ENCODE results near the gene ANTXR1.

The ANTXR1 gene

DNA sequence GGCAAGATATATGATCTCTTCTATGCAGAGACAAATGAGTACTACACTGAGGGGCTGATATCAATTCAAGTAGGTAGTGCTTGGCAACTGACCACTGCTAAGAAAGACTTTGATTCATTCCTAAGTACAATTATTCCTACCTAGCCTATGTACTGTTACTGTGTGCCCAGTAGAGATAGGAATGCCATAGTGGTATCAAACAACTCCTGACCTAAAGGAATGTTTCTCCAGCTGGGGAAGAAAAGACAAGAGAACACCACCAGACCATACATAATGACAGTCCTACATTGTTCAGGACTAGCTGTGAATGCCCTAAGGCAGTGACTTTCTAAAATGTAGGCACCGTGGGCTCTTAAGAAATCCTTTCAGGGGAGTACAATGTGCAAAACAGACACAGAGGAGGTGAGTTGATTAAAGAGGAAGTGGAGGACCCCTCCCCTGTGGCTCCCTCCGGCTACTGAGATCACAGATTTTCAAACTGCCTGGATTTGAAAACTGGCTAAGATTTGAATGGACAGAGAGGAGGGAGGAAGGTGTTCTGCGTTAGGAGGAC lies 89.1 kb downstream of the ANTXR1 start:
- DNase-seq: no peak

DNA sequence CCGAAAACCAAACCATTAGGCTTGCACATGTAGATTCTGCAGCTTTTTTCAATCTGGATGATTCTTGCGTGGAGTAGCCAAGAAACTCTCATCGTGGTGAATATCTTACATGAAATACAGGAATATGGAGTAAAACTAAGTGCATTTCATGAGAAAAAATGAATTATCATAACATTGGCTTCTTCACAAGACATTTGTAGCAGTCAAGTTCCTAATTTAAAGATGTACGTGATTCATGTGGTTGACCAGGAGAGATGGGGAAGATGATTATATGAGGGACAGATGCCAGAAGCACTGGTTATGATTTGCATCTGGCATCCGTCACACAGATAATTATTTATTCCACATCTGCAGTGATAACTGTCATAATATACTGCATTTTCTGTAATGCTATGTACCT lies 90.4 kb downstream of the ANTXR1 start:
- DNase-seq: no peak

GRCh38 chr2:69104261-69104660 lies 91.3 kb downstream of the ANTXR1 start:
- no peak for DNase-seq

DNA sequence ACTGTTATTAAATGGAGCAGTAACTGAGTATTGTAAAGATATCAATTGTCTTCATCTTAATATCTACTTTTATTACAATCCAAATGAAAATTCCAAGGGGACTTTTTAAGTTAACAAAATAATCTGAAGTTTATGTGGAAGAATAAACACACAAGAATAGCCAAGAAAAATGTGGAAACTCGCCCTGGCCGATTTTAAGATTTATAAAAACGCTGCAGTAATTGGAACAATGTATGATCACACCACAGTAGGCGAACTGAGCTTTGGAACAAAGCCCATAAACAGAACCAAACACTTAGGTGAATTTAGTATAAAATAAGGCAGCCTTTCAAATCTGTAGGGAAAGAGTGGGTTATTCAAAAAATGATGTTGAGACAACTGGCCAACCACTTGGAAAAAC lies 96.3 kb downstream of the ANTXR1 start:
- DNase-seq: no peak

GRCh38 chr2:69111076-69111475 lies 98.1 kb downstream of the ANTXR1 start:
- DNase-seq: no peak

DNA sequence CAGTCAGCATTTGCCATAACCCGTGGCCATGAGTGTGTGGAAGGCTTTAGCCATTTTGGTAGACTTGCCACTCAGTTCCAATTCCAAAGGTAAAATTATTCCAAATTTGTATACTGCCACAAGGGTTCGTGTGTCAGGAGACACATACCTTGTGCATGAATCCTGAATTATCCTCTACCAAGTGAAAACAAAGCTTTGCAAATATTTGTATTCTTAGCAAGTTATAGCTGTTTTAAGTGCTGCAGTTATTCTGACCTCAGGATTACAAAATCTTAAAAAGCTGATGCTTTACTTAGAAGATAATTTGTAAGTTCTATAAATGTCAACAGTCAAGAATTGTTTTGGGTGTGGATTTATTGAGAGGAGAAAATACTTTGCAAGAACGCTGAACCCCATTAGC lies 100.6 kb downstream of the ANTXR1 start:
- DNase-seq: no peak

DNA sequence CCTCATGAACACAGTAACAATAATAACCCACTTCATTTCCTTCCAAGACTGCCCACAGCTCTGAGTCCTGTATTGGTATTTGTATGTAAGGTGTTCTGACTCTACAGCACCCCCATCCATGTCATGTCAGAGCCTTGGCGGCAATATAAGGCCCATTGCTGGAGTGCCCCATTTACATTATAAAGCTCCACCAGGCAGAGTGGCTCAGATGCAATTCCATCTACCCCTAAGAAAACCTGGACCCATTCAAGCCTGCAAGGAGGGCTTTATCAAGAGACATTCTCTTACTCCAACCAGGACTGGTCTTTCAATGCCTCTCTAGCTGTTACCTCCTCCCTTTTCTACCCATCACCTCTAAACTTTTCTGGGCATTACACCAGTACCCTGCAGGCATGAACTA lies 101.6 kb downstream of the ANTXR1 start:
- no peak for DNase-seq

DNA sequence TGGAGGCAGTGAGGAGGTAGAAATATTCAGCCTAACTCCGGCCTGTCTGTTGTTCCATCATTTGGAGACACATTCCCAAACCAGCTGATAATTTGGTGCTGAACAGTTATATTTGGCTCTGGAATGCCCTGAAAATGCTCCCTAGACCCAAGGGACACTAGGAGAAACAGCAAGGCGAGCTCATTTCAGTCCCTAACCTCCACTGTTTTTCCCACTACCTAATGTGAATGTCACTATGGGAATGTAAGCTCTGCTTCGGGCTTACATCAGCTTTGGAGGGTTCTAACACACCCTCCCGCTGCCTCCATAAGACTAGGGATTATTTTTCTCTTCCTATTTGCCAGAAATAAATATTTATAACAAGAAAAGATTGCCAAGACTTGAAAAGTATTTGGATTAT lies 103.5 kb downstream of the ANTXR1 start:
- no peak for DNase-seq

DNA sequence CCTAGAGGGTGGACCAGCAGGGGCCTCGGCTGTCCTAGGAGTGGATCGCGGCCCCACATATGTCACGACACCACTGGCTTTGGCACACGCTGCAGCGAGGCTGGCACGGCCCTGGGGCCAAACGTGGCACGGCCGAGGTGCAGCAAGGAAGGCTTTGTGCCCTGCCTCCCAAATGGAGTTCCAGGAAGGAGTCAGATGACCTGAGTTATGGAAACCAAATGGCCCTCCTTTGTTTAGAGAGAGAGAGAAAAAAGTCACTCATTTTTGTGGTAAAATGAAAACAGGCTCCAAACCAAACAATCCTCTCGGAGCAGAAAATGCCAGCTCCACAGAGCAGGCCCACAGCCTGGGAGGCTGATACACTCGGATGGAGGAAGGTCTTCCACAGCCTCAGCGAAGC lies 105.6 kb downstream of the ANTXR1 start:
- DNase-seq: no peak

GRCh38 chr2:69119104-69119894 lies 106.3 kb downstream of the ANTXR1 start:
- no peak for DNase-seq

- DNase-seq: no peak
These were observed 109.3 kb downstream of the ANTXR1 start for GRCh38 chr2:69122271-69122670.

DNA sequence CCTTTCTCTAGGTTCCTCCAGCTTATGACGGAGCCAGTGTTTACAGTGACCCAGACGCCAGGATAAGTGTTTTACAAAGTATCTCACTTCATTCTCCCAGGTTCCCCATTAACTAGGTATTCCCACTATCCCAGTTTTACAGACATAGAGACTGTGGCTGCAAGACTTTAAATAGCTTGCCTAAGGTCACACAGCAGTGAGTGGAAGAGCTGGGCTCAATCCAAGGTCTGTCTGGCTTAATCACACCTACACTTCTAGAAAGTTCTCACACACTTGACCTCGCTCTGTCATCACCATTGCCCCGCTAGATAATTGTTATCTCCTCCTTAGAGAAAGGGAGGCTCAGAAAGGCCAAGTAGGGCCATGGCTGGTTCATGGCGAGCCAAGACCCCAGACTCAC lies 110.2 kb downstream of the ANTXR1 start:
- no peak for DNase-seq

GRCh38 chr2:69124343-69124742 lies 111.4 kb downstream of the ANTXR1 start:
- DNase-seq: no peak

GRCh38 chr2:69125816-69126215 lies 112.8 kb downstream of the ANTXR1 start:
- DNase-seq: no peak

DNA sequence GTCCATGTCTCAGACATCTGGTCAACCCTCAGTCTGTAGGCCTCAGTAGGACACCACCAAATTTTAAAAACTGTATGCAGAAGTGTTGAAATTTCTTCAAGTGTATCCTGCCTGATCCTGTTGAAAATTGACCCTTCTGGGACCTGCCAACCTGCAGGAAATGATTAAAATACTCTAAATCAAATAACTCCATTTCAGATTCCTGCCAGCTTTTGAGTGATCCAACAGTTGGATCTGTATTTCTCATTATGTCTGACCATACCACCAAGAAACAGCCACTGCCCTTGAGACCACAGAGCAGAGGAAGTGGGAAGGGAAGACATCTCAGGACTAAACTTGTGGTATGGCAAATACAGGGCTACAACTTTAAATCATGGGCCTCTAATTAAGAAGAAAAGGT lies 113.4 kb downstream of the ANTXR1 start:
- DNase-seq: no peak

DNA sequence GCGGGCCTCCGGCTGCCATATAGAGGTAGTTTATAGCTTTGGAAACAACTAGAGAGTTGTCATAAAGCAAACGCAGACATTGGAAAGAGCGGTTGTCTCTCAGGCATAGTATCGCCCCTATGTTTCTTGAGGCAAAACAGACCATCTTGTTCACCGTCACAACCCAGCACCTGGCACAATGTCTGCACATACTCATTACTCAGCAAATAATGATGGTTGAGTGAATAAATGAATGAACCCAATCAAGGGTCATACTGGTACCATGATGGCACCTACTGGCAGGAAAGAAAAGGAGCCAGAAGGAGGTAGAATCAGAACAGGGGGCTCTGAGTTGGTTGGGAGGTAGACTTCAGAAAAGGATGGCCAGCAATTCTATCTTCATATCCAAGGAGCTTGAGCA lies 118.5 kb downstream of the ANTXR1 start:
- DNase-seq: no peak

DNA sequence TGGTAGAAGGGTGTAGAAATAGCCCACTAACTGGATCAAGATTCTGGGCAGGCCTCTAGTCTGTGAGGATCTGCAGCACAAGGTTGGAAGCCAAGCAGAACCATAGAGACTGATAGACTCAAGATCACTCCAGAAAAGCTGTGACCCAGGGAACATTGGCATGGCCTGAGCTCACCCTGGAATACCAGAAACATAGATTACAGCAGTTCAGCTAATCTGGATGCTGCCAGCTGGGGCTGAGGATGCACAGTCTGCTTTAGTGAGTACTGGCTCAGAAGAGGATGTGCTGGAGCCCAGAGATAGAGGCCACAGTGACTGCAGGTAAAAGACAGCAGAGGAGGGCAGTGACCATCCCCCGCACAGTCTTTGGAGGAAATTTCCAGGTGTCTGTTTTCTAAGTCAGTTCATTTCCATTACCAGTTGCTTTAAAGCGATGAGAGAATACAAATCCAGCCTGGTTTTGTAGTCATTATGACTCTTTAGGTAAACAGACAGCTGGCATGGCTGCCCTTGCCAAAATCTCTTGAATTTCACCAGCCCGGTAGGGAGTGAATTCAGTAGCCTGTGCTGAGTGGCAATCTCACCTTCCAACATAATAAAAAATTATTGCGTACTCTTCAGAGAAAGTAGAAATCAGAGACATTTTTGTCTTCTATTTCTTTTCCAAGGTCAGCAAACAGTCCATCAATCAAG lies 119.2 kb downstream of the ANTXR1 start:
- no peak for DNase-seq

DNA sequence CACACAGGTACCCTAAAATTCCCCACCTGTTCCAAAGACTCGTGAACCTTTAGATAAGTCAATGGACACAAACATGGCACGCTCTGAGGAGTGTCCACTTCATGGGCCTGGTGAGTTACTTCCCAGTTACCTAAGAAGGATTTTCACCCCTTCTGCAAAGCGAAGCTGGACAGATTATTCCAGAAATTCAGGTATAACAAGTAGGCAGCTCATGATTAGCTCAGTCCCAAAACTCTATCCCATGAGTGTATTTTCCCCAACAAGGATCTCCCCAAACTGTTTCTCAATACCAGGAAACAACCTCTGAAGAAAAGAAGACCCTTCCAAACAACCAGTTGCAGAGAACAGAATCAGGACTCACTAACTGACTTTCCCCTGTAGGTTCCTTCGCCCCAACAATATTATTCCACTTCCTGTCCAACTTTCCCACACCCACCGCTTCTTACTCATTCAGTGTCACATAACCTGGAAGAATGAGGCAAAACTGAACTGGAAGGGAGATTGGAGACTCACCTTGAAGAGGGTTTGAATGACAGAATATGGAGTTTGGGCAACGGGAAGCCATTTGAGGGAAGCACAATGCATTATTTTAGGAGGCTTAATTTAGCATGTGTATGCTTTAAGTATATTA lies 120.1 kb downstream of the ANTXR1 start:
- DNase-seq: no peak

DNA sequence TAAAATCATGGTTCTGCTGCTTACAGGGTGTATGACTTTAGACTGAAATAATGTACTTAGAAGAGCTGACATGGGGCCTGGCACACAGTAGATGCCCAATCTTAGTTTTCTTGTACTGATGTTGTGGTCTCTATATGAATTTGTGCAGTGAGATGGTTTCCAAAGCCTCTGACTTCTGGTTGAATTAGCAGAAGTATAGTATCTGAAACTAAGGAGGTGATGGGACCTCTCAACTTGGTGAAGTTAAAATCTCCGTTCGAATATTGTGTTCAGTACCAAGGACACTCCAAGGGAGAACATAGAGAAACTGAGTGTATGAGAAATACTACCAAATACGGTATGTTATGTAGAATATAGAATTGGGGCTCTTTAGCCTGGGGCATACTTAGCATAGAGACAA lies 120.9 kb downstream of the ANTXR1 start:
- DNase-seq: no peak

GRCh38 chr2:69134306-69134945 lies 121.4 kb downstream of the ANTXR1 start:
- no peak for DNase-seq

DNA sequence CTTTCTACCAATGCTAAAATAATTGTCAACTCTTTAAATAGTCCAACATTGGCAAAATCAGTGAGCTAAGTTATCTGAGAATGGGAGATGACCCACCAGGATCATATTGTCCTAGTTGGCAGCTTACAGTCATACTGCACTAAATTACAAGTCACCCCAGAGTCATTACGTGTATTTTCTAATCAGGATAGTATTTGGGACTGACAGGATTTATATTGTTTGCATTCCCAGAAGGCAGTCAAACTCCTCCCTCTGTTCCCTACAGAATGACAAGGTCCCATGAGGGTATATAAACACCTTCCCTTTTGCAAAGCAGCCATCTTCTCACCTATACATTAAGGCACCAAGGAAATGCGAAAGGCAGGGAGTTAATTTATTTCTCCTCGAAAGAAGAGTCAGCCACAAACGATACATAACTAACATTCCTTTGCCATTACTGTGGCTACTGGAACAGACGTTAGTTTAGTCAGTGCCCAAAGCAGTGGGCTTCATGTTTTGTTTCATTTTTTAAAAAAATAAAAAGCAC lies 125.3 kb downstream of the ANTXR1 start:
- no peak for DNase-seq

- DNase-seq: no peak
These were observed 125.9 kb downstream of the ANTXR1 start for GRCh38 chr2:69138793-69139459.

All from stimulated activated naive CD4-positive, alpha-beta T cell treated with Interleukin-2 at 50 U/mL for 16 hours (primary cell).